ENCODE results near the gene NAA40.

The NAA40 gene

DNA sequence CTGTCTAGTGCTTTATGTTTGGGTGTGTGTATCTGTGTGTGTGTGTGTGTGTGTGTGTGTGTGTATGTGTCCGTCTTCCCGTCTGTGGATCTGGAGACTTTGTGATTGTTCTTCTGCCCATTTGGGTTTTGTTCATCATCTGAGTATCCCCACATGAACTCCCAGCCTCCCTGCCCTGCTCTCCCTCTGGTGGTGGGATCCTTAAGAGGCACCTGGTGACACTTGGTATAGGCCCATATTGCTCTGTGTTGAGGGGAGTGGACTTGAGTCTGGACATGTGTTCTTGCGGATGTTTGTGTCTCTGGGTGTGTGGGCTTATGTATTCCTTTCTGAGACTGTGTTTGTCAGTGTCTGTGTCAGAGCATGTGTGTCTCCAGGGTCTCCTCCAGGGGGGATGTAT, 37.1 kb upstream of the NAA40 start:
- TF ChIP-seq, protein P1, sequence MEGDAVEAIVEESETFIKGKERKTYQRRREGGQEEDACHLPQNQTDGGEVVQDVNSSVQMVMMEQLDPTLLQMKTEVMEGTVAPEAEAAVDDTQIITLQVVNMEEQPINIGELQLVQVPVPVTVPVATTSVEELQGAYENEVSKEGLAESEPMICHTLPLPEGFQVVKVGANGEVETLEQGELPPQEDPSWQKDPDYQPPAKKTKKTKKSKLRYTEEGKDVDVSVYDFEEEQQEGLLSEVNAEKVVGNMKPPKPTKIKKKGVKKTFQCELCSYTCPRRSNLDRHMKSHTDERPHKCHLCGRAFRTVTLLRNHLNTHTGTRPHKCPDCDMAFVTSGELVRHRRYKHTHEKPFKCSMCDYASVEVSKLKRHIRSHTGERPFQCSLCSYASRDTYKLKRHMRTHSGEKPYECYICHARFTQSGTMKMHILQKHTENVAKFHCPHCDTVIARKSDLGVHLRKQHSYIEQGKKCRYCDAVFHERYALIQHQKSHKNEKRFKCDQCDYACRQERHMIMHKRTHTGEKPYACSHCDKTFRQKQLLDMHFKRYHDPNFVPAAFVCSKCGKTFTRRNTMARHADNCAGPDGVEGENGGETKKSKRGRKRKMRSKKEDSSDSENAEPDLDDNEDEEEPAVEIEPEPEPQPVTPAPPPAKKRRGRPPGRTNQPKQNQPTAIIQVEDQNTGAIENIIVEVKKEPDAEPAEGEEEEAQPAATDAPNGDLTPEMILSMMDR (IDR thresholded peaks at IDR 0.05) = peak; percentile 26; the same call in 1 of the 2 replicates

DNA sequence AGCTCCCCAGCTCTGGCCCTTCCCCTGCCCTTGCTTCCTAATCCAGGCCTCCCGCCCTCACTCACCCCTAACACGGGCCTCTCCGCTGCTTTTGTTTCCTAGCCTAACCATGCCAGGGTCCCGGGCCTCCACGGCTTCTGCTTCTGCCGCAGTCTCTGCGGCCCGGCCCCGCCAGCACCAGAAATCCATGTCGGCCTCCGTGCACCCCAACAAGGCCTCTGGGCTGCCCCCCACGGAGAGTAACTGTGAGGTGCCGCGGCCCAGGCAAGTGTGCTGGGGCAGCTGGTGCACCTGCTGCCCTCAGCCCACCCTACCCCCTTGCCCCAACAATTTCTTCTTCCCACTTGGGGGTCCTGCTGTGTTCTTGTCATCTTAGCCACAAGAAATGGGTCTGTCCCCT, 34.9 kb upstream of the NAA40 start:
- TF ChIP-seq, protein P1 (IDR thresholded peaks at IDR 0.05) = no peak

DNA sequence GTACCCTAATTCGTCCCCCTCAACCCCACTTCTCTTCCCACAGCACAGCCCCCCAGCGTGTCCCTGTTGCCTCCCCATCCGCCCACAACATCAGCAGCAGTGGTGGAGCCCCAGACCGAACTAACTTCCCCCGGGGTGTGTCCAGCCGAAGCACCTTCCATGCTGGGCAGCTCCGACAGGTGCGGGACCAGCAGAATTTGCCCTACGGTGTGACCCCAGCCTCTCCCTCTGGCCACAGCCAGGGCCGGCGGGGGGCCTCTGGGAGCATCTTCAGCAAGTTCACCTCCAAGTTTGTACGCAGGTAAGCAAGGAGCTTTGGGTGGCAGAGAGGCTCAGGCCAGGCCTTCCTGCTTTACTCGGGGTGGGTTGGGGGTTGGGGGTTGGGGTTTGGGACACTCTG, 34.1 kb upstream of the NAA40 start:
- TF ChIP-seq, protein P1 (IDR thresholded peaks at IDR 0.05) = no peak

DNA sequence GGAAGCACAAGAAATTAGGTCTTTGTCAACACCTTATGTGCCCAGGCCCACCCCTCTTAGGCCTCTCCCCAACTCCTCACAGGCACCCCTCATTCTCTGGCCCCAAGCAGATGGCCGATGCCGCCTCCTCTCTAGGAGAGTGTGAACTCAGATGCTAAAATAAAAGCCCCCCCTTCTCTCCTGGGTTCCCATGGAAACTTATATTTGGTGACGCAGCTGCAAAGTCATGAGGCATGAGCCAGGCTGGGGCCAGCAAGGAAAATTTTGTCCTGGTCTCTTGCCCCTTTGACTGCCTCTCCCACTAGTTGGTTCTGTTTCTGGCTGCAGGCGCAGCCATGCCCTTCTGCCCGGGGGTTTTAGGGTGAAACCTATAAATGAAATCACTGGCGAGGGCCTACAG, 33.6 kb upstream of the NAA40 start:
- TF ChIP-seq, protein P1 (IDR thresholded peaks at IDR 0.05) = no peak

DNA sequence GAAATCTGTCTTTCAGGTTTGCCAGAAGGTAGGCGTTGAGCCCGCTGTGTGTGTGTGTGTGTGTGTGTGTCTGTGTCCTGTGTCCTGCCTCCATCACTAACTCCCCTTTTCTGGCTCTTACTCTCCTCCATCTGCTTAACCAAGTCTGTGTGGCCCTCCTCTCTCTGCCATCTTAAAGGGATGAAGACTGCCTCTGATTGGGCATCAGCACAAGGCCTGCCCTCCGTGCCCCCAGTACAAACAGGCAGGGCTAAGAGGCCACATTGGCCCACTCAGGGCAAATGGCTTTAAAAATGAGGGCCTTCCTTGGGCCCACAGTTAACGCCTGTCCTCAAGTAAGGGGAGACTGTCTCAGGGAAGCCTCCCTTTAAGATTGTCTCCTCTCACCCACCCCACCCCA, 32.7 kb upstream of the NAA40 start:
- TF ChIP-seq, protein P1 (IDR thresholded peaks at IDR 0.05) = no peak

DNA sequence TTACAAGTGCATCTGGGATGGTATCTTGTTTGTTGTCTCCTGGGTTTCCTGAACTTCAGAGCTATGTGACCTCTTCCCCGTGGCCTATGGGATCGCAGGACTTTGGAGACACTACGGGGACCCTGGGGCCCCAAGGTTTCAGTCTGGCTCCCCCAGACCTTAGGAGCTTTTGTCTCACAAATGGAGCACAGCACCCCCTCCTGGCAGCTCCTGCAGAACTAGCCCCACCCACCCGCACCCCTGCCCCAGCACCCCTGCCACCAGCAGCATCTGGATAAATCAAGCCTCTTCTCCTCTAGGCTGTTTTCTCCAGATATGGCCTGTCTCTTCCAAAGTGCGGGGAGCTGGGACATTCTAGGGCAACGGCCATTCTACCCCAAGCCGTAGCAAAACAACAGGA, 32.2 kb upstream of the NAA40 start:
- TF ChIP-seq, protein P1 (IDR thresholded peaks at IDR 0.05) = peak; percentile 39; the same call in 1 of the 2 replicates

DNA sequence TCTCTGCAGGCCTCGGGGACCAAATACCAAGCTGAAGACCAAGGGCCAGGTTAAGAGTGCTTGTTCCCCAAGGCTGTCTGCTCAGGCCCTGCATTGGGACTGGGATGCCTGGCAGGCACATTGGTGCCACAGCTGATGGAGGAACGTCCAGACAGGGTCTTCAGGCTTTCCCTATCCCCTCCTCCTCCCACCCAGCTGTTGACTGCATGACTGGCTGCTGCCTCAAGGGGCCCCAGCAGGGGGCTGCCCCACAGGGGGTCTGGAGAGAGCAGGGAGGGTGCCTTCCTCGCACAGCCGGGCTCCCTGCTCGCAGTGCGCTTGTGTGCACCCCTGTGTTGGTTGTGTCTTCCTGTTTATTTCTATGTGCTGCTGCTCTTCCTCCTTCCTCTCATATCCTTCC, 31.7 kb upstream of the NAA40 start:
- TF ChIP-seq, protein P1 (IDR thresholded peaks at IDR 0.05) = no peak

DNA sequence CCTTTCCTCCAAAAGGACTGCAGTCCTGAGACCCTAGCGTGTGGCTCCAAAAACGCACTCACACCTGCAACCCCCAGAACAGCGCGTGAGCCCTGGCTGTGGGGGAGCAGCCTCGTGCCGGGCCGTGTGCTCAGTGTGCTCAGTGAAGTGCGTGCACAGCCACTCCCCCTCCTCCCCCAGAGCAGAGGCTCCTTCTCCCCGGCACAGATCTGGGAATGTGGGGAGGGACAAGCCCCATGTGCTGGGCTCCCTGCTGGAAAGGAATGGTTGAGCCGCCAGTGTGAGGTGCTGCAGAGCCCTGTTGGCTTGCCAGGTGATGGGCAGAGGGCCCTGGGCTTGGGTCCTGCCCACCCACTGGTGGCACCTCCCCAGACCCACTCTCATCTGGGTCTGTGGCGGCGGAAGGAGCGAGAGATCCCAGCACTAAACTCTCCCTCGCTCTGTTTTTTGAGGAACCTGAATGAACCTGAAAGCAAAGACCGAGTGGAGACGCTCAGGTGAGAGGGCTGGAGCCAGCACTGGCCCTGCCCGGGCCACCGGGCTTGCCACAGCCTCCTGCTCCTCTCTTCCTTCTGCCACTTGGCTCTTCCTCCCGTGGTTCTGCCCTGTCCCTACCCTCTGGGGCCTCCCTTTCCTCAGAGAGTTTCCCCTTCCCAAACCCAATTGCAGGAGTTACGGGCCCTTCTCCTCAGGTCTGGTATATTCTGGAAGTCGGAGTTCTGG, 30.8 kb upstream of the NAA40 start:
- TF ChIP-seq, protein P1 (IDR thresholded peaks at IDR 0.05) = no peak

Measured in LNCAP (cell line).